GM23338 (cell line): ENCODE results near the gene GFRAL. TPM values are rescaled to one million over a fixed set of nuclear protein-coding genes. Genes with fewer than 3 reads are reported as not detected.

Experiments
- ATAC-seq: fragments of 200-7000 bp; cut with Tn5 transposase; 3 replicates; pipeline ENCODE4 v1.9.1; 2020
- DNase-seq: peaks from one replicate; pipeline ENCODE4 v3.0.0-alpha.2; 2015; ENCODE audit warnings: low spot score
- H2AFZ ChIP-seq: fragments of 200-600 bp; sonication (generic); 2 replicates; pipeline ENCODE4 v1.8.0; 2016; ENCODE audit warnings: antibody characterized with exemption, mild to moderate bottlenecking, moderate library complexity
- H3F3A ChIP-seq: fragments of 200-600 bp; sonication (generic); replicated peaks from 2 replicates; pipeline ENCODE4 v1.8.0; 2017; ENCODE audit warnings: antibody characterized with exemption, mixed run types, low read depth
- H3K27ac ChIP-seq: fragments of 200-600 bp; sonication (generic); 2 replicates; pipeline ENCODE4 v1.6.1; 2016; ENCODE audit warnings: low read depth
- H3K27me3 ChIP-seq: fragments of 200-600 bp; sonication (generic); 2 replicates; pipeline ENCODE4 v1.8.0; 2016; ENCODE audit warnings: mild to moderate bottlenecking, mixed run types, moderate library complexity; ENCODE audit not compliant: insufficient read depth
- H3K36me3 ChIP-seq: fragments of 200-600 bp; sonication (generic); 2 replicates; pipeline ENCODE4 v1.8.0; 2016; ENCODE audit warnings: mild to moderate bottlenecking; ENCODE audit not compliant: insufficient read depth
- H3K4me1 ChIP-seq: fragments of 200-600 bp; sonication (generic); 2 replicates; pipeline ENCODE4 v1.8.0; 2016; ENCODE audit warnings: mild to moderate bottlenecking, moderate library complexity; ENCODE audit not compliant: insufficient read depth
- H3K4me2 ChIP-seq: fragments of 200-600 bp; sonication (generic); 2 replicates; pipeline ENCODE4 v1.7.1; 2017; ENCODE audit warnings: mixed run types
- H3K4me3 ChIP-seq: fragments of 200-600 bp; sonication (generic); 2 replicates; pipeline ENCODE4 v1.6.1; 2016; ENCODE audit warnings: mixed run types
- H3K79me2 ChIP-seq: fragments of 200-600 bp; sonication (generic); replicated peaks from 2 replicates; pipeline ENCODE4 v1.8.0; 2017; ENCODE audit warnings: mild to moderate bottlenecking; ENCODE audit not compliant: insufficient read depth
- H3K9me2 ChIP-seq: fragments of 200-600 bp; sonication (generic); 2 replicates; pipeline ENCODE4 v1.8.0; 2017; ENCODE audit not compliant: insufficient read depth
- H4K20me1 ChIP-seq: fragments of 200-600 bp; sonication (generic); replicated peaks from 2 replicates; pipeline ENCODE4 v1.8.0; 2017; ENCODE audit warnings: mild to moderate bottlenecking; ENCODE audit not compliant: insufficient read depth
- H3K27ac Mint-ChIP-seq: 2 replicates; pipeline ENCODE4 v1.8.0; 2020; ENCODE audit warnings: inconsistent platforms, mild to moderate bottlenecking, moderate library complexity, mixed read lengths
- H3K27me3 Mint-ChIP-seq: 3 replicates; pipeline ENCODE4 v1.8.0; 2022; ENCODE audit warnings: low read depth, mild to moderate bottlenecking, moderate library complexity, mixed read lengths, inconsistent platforms; ENCODE audit not compliant: insufficient read depth, poor library complexity
- H3K36me3 Mint-ChIP-seq: 3 replicates; pipeline ENCODE4 v1.8.0; 2021; ENCODE audit warnings: low read depth, mild to moderate bottlenecking, inconsistent platforms, moderate library complexity, mixed read lengths
- H3K4me1 Mint-ChIP-seq: 3 replicates; pipeline ENCODE4 v1.8.0; 2020; ENCODE audit warnings: mild to moderate bottlenecking, inconsistent platforms, mixed read lengths
- H3K4me3 Mint-ChIP-seq: 3 replicates; pipeline ENCODE4 v1.8.0; 2021; ENCODE audit warnings: moderate library complexity, mild to moderate bottlenecking, inconsistent platforms, mixed read lengths
- H3K9me3 Mint-ChIP-seq: 3 replicates; pipeline ENCODE4 v1.8.0; 2020; ENCODE audit warnings: moderate library complexity, mild to moderate bottlenecking, inconsistent platforms, mixed read lengths
- CREB1 ChIP-seq: fragments of 250-450 bp; sonication (Bioruptor Pico); IDR thresholded peaks from 2 replicates; pipeline ENCODE4 v1.5.0; 2020; ENCODE audit warnings: low read depth, mild to moderate bottlenecking, moderate library complexity
- EZH2 ChIP-seq: fragments of 200-600 bp; sonication (generic); IDR thresholded peaks from one replicate; pipeline ENCODE4 v1.8.0; 2017; ENCODE audit warnings: antibody characterized with exemption, mild to moderate bottlenecking, low read depth; ENCODE audit not compliant: unreplicated experiment
- EZH2phosphoT487 ChIP-seq: fragments of 200-600 bp; sonication (generic); IDR thresholded peaks from one replicate; pipeline ENCODE4 v1.8.1; 2018; ENCODE audit warnings: antibody characterized with exemption; ENCODE audit not compliant: unreplicated experiment
- JUNB ChIP-seq: IDR thresholded peaks from one replicate; pipeline ENCODE4 v1.6.1; 2016; ENCODE audit warnings: antibody characterized with exemption; ENCODE audit not compliant: unreplicated experiment
- NANOG ChIP-seq: IDR thresholded peaks from 2 replicates; pipeline ENCODE4 v1.6.1; 2016; ENCODE audit warnings: antibody characterized with exemption, borderline replicate concordance
- POLR2AphosphoS5 ChIP-seq: IDR thresholded peaks from 2 replicates; pipeline ENCODE4 v1.6.1; 2016; ENCODE audit warnings: antibody characterized with exemption, low read depth
- REST ChIP-seq: IDR thresholded peaks from one replicate; pipeline ENCODE4 v1.6.1; 2018; ENCODE audit warnings: antibody characterized with exemption; ENCODE audit not compliant: unreplicated experiment
- STAT1 ChIP-seq: IDR thresholded peaks from one replicate; pipeline ENCODE4 v1.6.1; 2016; ENCODE audit warnings: antibody characterized with exemption; ENCODE audit not compliant: unreplicated experiment
- ZNF114 ChIP-seq: fragments of 250-450 bp; sonication (Bioruptor Pico); IDR thresholded peaks from 2 replicates; pipeline ENCODE4 v1.5.0; 2020; ENCODE audit warnings: mild to moderate bottlenecking, moderate library complexity
- ZNF331 ChIP-seq: fragments of 250-450 bp; sonication (Bioruptor Pico); IDR thresholded peaks from 2 replicates; pipeline ENCODE4 v1.5.0; 2020; ENCODE audit warnings: low read depth, mild to moderate bottlenecking, moderate library complexity
- polyA plus RNA-seq: library from polyadenylated mRNA; unstranded; fragments of >200 nt; fragmentation: Nextera tagmentation; extraction: Ambion mirVana; gene quantifications from 2 replicates; pipeline ENCODE4 v1.2.1, GENCODE V29; 2016
- total RNA-seq: library from RNA; depleted of rRNA; stranded (reverse); fragments of >200 nt; shearing (Covaris generic); gene quantifications from 2 replicates; pipeline ENCODE4 v1.2.3, GENCODE V29; 2014
- TF ChIP-seq, protein P1 (sequence below): fragments of 250-450 bp; sonication (Bioruptor Pico); IDR thresholded peaks from 2 replicates; pipeline ENCODE4 v1.5.0; 2020; ENCODE audit warnings: mild to moderate bottlenecking, moderate library complexity
- TF ChIP-seq, protein P2 (sequence below): IDR thresholded peaks from 2 replicates; pipeline ENCODE4 v1.6.1; 2016; ENCODE audit warnings: antibody characterized with exemption
- TF ChIP-seq, protein P3 (sequence below), 2 experiments: fragments of 200-600 bp in 1 of 2; sonication (generic) in 1 of 2; conservative IDR thresholded peaks; 2 replicates each; pipeline versions ENCODE4 v1.5.1 to v1.6.1; 2016 to 2017; ENCODE audit warnings: antibody characterized with exemption in 2 of 2, low read depth in 2 of 2, mild to moderate bottlenecking in 2 of 2, moderate library complexity in 1 of 2

Gene GFRAL
- total and polyA plus RNA-seq, 2 experiments from 2014 or later: not detected

DNA sequence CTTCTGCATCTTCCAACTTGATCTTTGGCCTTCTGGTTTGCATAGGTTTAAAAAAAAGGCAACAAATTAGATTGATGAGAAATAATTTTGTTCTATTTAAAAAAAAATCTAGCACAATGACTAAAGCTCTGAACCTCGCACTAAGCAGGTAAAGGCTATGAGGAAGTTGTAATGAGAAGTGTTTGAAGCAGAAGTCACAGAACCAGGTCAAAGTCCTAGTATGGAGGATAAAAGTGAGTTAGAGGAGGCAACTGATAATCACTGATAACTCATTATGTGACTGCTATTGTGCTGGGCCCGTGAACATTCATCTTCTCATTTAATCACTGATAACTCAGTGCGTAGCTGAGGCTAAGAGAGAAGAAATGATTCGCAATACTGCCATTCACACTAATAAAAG, 46.1 kb upstream of the GFRAL start:
- H3K27me3 ChIP-seq: no peaks in the 10 kb centered on the region
- H3K36me3 Mint-ChIP-seq: no peaks in the 10 kb centered on the region
- H4K20me1 ChIP-seq: no peaks in the 10 kb centered on the region
- no peak overlapping the region for H3K27ac Mint-ChIP-seq
- H3K4me1 Mint-ChIP-seq: peaks cover 23% of the 10 kb centered on the region
- no peak overlapping the region for H3K4me2 ChIP-seq
- no peaks in the 10 kb centered on the region for H3K9me3 Mint-ChIP-seq
- no peaks in the 10 kb centered on the region for H3K36me3 ChIP-seq
- H2AFZ ChIP-seq: no peak overlapping the region
- no peak overlapping the region for H3K27ac ChIP-seq
- H3K27me3 Mint-ChIP-seq: no peaks in the 10 kb centered on the region
- no peak overlapping the region for H3K4me3 ChIP-seq
- peaks cover 14% of the 10 kb centered on the region for H3K4me1 ChIP-seq
- ATAC-seq (no peak), DNase-seq (no peak)
- H3F3A ChIP-seq: no peaks in the 10 kb centered on the region
- H3K4me3 Mint-ChIP-seq: no peak overlapping the region
- TF ChIP-seq EZH2phosphoT487 (no peak), NANOG (no peak), STAT1 (no peak), POLR2AphosphoS5 (no peak), CREB1 (CRISPR knock-in tag) (no peak), ZNF331 (CRISPR knock-in tag) (no peak), REST (no peak), EZH2 (no peak), JUNB (no peak), ZNF114 (CRISPR knock-in tag) (no peak)
- TF ChIP-seq, protein P1, sequence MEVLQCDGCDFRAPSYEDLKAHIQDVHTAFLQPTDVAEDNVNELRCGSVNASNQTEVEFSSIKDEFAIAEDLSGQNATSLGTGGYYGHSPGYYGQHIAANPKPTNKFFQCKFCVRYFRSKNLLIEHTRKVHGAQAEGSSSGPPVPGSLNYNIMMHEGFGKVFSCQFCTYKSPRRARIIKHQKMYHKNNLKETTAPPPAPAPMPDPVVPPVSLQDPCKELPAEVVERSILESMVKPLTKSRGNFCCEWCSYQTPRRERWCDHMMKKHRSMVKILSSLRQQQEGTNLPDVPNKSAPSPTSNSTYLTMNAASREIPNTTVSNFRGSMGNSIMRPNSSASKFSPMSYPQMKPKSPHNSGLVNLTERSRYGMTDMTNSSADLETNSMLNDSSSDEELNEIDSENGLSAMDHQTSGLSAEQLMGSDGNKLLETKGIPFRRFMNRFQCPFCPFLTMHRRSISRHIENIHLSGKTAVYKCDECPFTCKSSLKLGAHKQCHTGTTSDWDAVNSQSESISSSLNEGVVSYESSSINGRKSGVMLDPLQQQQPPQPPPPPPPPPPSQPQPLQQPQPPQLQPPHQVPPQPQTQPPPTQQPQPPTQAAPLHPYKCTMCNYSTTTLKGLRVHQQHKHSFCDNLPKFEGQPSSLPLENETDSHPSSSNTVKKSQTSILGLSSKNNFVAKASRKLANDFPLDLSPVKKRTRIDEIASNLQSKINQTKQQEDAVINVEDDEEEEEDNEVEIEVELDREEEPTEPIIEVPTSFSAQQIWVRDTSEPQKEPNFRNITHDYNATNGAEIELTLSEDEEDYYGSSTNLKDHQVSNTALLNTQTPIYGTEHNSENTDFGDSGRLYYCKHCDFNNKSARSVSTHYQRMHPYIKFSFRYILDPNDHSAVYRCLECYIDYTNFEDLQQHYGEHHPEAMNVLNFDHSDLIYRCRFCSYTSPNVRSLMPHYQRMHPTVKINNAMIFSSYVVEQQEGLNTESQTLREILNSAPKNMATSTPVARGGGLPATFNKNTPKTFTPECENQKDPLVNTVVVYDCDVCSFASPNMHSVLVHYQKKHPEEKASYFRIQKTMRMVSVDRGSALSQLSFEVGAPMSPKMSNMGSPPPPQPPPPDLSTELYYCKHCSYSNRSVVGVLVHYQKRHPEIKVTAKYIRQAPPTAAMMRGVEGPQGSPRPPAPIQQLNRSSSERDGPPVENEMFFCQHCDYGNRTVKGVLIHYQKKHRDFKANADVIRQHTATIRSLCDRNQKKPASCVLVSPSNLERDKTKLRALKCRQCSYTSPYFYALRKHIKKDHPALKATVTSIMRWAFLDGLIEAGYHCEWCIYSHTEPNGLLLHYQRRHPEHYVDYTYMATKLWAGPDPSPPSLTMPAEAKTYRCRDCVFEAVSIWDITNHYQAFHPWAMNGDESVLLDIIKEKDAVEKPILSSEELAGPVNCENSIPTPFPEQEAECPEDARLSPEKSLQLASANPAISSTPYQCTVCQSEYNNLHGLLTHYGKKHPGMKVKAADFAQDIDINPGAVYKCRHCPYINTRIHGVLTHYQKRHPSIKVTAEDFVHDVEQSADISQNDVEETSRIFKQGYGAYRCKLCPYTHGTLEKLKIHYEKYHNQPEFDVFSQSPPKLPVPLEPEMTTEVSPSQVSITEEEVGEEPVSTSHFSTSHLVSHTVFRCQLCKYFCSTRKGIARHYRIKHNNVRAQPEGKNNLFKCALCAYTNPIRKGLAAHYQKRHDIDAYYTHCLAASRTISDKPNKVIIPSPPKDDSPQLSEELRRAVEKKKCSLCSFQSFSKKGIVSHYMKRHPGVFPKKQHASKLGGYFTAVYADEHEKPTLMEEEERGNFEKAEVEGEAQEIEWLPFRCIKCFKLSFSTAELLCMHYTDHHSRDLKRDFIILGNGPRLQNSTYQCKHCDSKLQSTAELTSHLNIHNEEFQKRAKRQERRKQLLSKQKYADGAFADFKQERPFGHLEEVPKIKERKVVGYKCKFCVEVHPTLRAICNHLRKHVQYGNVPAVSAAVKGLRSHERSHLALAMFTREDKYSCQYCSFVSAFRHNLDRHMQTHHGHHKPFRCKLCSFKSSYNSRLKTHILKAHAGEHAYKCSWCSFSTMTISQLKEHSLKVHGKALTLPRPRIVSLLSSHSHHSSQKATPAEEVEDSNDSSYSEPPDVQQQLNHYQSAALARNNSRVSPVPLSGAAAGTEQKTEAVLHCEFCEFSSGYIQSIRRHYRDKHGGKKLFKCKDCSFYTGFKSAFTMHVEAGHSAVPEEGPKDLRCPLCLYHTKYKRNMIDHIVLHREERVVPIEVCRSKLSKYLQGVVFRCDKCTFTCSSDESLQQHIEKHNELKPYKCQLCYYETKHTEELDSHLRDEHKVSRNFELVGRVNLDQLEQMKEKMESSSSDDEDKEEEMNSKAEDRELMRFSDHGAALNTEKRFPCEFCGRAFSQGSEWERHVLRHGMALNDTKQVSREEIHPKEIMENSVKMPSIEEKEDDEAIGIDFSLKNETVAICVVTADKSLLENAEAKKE: no peak
- TF ChIP-seq, protein P2, sequence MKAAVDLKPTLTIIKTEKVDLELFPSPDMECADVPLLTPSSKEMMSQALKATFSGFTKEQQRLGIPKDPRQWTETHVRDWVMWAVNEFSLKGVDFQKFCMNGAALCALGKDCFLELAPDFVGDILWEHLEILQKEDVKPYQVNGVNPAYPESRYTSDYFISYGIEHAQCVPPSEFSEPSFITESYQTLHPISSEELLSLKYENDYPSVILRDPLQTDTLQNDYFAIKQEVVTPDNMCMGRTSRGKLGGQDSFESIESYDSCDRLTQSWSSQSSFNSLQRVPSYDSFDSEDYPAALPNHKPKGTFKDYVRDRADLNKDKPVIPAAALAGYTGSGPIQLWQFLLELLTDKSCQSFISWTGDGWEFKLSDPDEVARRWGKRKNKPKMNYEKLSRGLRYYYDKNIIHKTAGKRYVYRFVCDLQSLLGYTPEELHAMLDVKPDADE: no peak
- TF ChIP-seq, protein P3, sequence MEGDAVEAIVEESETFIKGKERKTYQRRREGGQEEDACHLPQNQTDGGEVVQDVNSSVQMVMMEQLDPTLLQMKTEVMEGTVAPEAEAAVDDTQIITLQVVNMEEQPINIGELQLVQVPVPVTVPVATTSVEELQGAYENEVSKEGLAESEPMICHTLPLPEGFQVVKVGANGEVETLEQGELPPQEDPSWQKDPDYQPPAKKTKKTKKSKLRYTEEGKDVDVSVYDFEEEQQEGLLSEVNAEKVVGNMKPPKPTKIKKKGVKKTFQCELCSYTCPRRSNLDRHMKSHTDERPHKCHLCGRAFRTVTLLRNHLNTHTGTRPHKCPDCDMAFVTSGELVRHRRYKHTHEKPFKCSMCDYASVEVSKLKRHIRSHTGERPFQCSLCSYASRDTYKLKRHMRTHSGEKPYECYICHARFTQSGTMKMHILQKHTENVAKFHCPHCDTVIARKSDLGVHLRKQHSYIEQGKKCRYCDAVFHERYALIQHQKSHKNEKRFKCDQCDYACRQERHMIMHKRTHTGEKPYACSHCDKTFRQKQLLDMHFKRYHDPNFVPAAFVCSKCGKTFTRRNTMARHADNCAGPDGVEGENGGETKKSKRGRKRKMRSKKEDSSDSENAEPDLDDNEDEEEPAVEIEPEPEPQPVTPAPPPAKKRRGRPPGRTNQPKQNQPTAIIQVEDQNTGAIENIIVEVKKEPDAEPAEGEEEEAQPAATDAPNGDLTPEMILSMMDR (conservative IDR thresholded peaks at IDR 0.05; ENCODE audit: low read depth in 2 of 2): no peak
- H3K79me2 ChIP-seq: no peaks in the 10 kb centered on the region
- no peaks in the 10 kb centered on the region for H3K9me2 ChIP-seq
